WTC11 (cell line): ENCODE measurements around the gene OR5D16. TPM values are rescaled to one million over a fixed set of nuclear protein-coding genes. Genes with fewer than 3 reads are reported as not detected.
"Not testable (repeated sequence)": the region's sequence is repeated elsewhere in the genome, so short reads cannot be mapped to it uniquely, and the experiment has no call there.

Experiments
- ATAC-seq: fragments of 200-7000 bp; cut with Tn5 transposase; 2 replicates; pipeline ENCODE4 v1.10.0; 2021; ENCODE audit warnings: mild to moderate bottlenecking, moderate library complexity
- CTCF ChIA-PET: fragments of 300-600 bp; sonication (Branson Sonifier 250); formaldehyde crosslinking; loops from one replicate; lab custom pipeline; 2021; ENCODE audit warnings: antibody characterized with exemption; lab: Charles Lee
- POLR2A ChIA-PET: fragments of 350-600 bp; sonication (Branson Sonifier 250); formaldehyde crosslinking; loops from one replicate; lab custom pipeline; 2021; ENCODE audit warnings: antibody characterized with exemption; lab: Charles Lee
- DNase-seq: peaks from one replicate; pipeline ENCODE4 v3.0.0; 2021; ENCODE audit warnings: low spot score
- H3K27ac Mint-ChIP-seq: 2 replicates; pipeline ENCODE4 v1.8.0; 2021; ENCODE audit warnings: mixed read lengths
- H3K27me3 Mint-ChIP-seq: 2 replicates; pipeline ENCODE4 v1.8.0; 2021; ENCODE audit warnings: low read depth, mild to moderate bottlenecking, moderate library complexity, mixed read lengths
- H3K36me3 Mint-ChIP-seq: 2 replicates; pipeline ENCODE4 v1.8.0; 2021; ENCODE audit warnings: mixed read lengths
- H3K4me1 Mint-ChIP-seq: 2 replicates; pipeline ENCODE4 v1.8.0; 2022; ENCODE audit warnings: mixed read lengths
- H3K4me3 Mint-ChIP-seq: 2 replicates; pipeline ENCODE4 v1.8.0; 2021; ENCODE audit warnings: mild to moderate bottlenecking, moderate library complexity, mixed read lengths
- H3K9me3 Mint-ChIP-seq: 2 replicates; pipeline ENCODE4 v1.8.0; 2021; ENCODE audit warnings: mixed read lengths
- total RNA-seq: library from RNA; stranded (reverse); gene quantifications from 3 replicates; pipeline ENCODE4 v1.2.3, GENCODE V29; 2021

The OR5D16 gene
- total RNA-seq, 1 experiment from 2014 or later, result not detected

DNA sequence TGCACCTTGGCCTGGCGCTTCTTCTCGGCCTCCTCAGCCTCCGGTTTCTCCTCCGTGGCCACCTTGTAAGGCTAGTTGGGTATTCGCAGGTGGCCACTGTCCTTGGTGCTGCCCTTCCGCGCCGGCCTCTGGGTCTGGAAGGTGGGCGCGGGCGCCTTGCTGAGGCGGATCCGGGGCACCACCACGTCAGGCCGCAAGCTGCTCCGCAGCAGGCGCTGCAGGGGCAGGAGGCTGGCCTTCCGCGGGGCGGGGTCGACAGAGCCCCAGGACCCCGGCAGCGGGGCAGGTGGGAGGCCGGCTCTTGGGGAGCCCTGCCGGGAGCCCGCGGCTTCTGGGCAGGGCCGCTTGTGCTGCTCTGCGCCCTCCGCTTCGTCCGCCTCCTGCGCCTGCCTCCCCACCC is 34.2 kb downstream of the OR5D16 start:
- ATAC-seq, H3K27me3 Mint-ChIP-seq, H3K27ac Mint-ChIP-seq, H3K4me3 Mint-ChIP-seq, POLR2A ChIA-PET, H3K4me1 Mint-ChIP-seq, CTCF ChIA-PET, DNase-seq: not testable (repeated sequence)
- peaks cover 33% of the 10 kb centered on the region for H3K36me3 Mint-ChIP-seq
- peaks cover 44% of the 10 kb centered on the region for H3K9me3 Mint-ChIP-seq

DNA sequence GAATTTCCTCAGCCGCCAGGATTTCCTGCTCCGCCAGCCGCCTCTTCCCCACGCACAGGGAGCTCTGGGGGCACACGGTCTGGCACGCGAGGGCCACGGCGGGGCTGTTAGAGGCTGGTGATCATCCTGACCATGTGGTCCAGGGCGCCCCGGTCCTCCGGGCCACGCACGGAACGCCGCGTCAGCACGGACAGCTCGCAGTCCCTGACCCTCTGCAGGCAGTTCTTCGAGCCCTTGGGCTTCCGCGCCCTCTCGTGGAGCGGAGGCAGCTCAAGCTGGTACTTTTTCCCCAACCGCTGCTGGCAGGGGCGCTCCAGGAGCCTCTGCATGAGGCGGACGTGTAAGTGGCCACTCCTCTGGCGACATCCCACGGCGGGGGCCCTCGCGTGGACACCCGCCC is 34.6 kb downstream of the OR5D16 start:
- H3K4me3 Mint-ChIP-seq, H3K4me1 Mint-ChIP-seq, DNase-seq, H3K27me3 Mint-ChIP-seq, H3K27ac Mint-ChIP-seq, CTCF ChIA-PET, POLR2A ChIA-PET, ATAC-seq: not testable (repeated sequence)
- H3K36me3 Mint-ChIP-seq, result peaks cover 32% of the 10 kb centered on the region
- H3K9me3 Mint-ChIP-seq, result peaks cover 44% of the 10 kb centered on the region

DNA sequence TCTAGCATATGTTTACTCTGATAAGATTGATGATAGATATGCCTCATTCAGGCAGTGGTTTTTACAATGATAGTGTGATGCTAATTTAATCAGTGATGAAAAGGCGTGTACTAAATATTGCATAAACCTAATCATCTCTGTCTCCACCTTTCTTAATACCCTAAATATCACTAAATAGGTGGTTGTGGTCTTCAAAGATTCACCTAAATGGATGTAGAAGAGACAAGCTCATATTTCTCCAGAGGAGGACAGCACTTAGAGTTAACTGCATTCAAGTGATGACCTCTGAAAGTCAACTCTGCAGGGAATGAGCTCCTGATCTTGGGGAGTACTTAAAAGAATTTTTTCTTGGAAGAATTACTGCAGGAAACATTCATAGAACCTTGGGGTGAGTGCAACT is 44.4 kb downstream of the OR5D16 start, which contains the start of gene TRIM51:
Gene TRIM51, plus strand, starts transcription at position 301 of the 400 bp plus-strand sequence. CDS start 2,132 bp downstream, outside the sequence.
- H3K4me1 Mint-ChIP-seq, H3K27ac Mint-ChIP-seq, ATAC-seq, POLR2A ChIA-PET, H3K4me3 Mint-ChIP-seq, CTCF ChIA-PET, DNase-seq, H3K27me3 Mint-ChIP-seq: not testable (repeated sequence)
- Mint-ChIP-seq H3K36me3 (peaks cover 51% of the 10 kb centered on the region), H3K9me3 (peaks cover 75% of the 10 kb centered on the region)

DNA sequence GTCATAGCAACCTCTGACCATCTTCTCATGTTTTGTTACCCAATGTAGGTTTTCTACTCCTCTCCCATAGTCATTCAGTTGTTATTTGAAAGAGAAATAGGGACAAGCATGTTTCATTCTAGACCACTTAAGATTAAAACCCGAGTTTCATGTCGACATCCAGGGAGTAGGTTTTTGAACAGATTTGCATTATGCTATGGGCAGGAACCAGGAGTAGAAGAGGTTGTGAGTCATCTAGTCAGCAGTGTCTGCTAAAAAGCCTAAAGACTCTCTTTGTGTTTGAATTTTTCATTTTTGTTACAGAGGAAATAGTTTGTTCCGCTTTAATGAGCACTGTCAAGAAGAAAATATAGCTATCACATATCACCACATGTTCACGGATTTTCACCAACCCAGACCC is 46.4 kb downstream of the OR5D16 start:
- POLR2A ChIA-PET, DNase-seq, H3K27me3 Mint-ChIP-seq, H3K27ac Mint-ChIP-seq, H3K4me3 Mint-ChIP-seq, H3K4me1 Mint-ChIP-seq, ATAC-seq, CTCF ChIA-PET: not testable (repeated sequence)
- peaks cover 48% of the 10 kb centered on the region for H3K36me3 Mint-ChIP-seq
- H3K9me3 Mint-ChIP-seq, result peaks cover 77% of the 10 kb centered on the region

DNA sequence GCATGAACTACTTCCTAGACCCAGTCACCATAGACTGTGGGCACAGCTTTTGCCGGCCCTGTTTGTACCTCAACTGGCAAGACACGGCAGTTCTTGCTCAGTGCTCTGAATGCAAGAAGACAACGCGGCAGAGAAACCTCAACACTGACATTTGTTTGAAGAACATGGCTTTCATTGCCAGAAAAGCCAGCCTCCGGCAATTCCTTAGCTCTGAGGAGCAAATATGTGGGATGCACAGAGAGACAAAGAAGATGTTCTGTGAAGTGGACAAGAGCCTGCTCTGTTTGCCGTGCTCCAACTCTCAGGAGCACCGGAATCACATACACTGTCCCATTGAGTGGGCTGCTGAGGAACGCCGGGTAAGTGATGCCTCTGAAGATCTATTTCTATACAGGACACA is 46.9 kb downstream of the OR5D16 start:
- H3K27ac Mint-ChIP-seq, H3K27me3 Mint-ChIP-seq, CTCF ChIA-PET, POLR2A ChIA-PET, ATAC-seq, DNase-seq, H3K4me3 Mint-ChIP-seq, H3K4me1 Mint-ChIP-seq: not testable (repeated sequence)
- Mint-ChIP-seq H3K36me3 (peaks cover 47% of the 10 kb centered on the region), H3K9me3 (peaks cover 78% of the 10 kb centered on the region)

Other genes with a start within 250 kb of the OR5D16 start
- not detected in 3 replicates for gene OR4C11, start 231.1 kb upstream of the OR5D16 start, total RNA-seq
- not detected in 3 replicates for gene OR4P4, start 203.6 kb upstream of the OR5D16 start, total RNA-seq
- gene OR4S2, start 190.4 kb upstream of the OR5D16 start, total RNA-seq, result not detected in 3 replicates
- not detected in 3 replicates for gene OR4C6, start 176.6 kb upstream of the OR5D16 start, total RNA-seq
- not detected in 3 replicates for gene OR5D13, start 65.3 kb upstream of the OR5D16 start, total RNA-seq
- gene OR5D14, start 43.2 kb upstream of the OR5D16 start, total RNA-seq, result not detected in 3 replicates
- gene OR5L1, start 27.4 kb upstream of the OR5D16 start, total RNA-seq, result not detected in 3 replicates
- gene OR5D18, start 19.1 kb upstream of the OR5D16 start, total RNA-seq, result not detected in 3 replicates
- not detected in 3 replicates for gene OR5L2, start 11.5 kb upstream of the OR5D16 start, total RNA-seq
- not detected in 3 replicates for gene TRIM51, start 44.5 kb downstream of the OR5D16 start, total RNA-seq
- not detected in 3 replicates for gene OR5W2, start 75.8 kb downstream of the OR5D16 start, total RNA-seq
- not detected in 3 replicates for gene OR5I1, start 97.6 kb downstream of the OR5D16 start, total RNA-seq
- 0.16 TPM in 1 of 3 replicates, not detected in the others for gene OR10AG1, start 131.2 kb downstream of the OR5D16 start, total RNA-seq
- gene OR5F1, start 155.9 kb downstream of the OR5D16 start, total RNA-seq, result not detected in 3 replicates
- 0.02 TPM in 1 of 3 replicates, not detected in the others for gene OR5AS1, start 188.9 kb downstream of the OR5D16 start, total RNA-seq